Measurements from ENCODE around the gene ATG9A. TPM values are rescaled to one million over a fixed set of nuclear protein-coding genes. Genes with fewer than 3 reads are reported as not detected.

The ATG9A gene
- polyA plus RNA-seq, 3 donors, result 24.7 to 55.2 (median 26.3) TPM

GRCh38 chr2:219246559-219246958 is 17.1 kb upstream of the ATG9A start:
- H3K4me2 ChIP-seq (replicated peaks; ENCODE audit: extremely low read depth, low read length, poor library complexity, severe bottlenecking), result peak overlapping the region; percentile 83
- TF ChIP-seq CTCF (IDR thresholded peaks at IDR 0.05), result no peak
- H3K9me3 ChIP-seq (replicated peaks in 1 of 2; ENCODE audit: control insufficient read depth in 1 of 2, insufficient read depth in 1 of 2, low read length in 2 of 2), result no peaks in the 10 kb centered on the region

DNA sequence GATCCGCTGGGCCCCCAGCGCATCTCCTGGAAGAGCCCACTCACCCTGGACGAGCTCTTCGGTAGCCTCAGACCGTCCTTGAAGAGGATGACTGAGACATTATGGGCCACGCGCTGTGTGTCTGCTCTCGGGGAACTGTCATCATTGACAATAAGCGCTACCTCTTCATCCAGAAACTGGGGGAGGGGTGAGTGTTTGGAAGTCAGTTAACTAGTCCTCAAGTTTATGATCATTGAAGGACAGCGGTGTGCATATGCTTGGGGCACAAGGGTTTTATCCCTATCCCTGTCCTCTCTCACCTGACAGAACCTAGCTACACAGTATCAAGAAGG is 16.4 kb upstream of the ATG9A start:
- peak overlapping the region; percentile 83 to 90 for H3K4me3 Mint-ChIP-seq
- no peak for TF ChIP-seq CTCF (IDR thresholded peaks at IDR 0.05)
- Histone ChIP-seq H3K9me3 (replicated peaks in 1 of 2; ENCODE audit: control insufficient read depth in 1 of 2, insufficient read depth in 1 of 2, low read length in 2 of 2) (no peaks in the 10 kb centered on the region), H3K4me2 (replicated peaks; ENCODE audit: extremely low read depth, low read length, poor library complexity, severe bottlenecking) (peak overlapping the region; percentile 83), H3K27ac (ENCODE audit: low read depth in 1 of 2, low read length in 2 of 2) (peak overlapping the region; percentile 72 to 89), H2AFZ (ENCODE audit: insufficient read depth, low read depth, low read length, poor library complexity, severe bottlenecking) (peak overlapping the region; percentile 87), H4K20me1 (ENCODE audit: insufficient read depth, low read length) (peaks cover 12% of the 10 kb centered on the region), H3K9ac (ENCODE audit: insufficient read depth, low read length, poor library complexity, severe bottlenecking) (peak overlapping the region; percentile 79), H3K36me3 (replicated peaks in 1 of 2; ENCODE audit: control insufficient read depth in 1 of 2, insufficient read depth in 2 of 2, low read length in 2 of 2) (peaks cover 14 to 27% of the 10 kb centered on the region in 2 donors), H3K27me3 (ENCODE audit: control insufficient read depth in 2 of 2, insufficient read depth in 2 of 2, low read length in 2 of 2) (no peaks in the 10 kb centered on the region), H3K79me2 (ENCODE audit: insufficient read depth, low read length) (peaks cover 55% of the 10 kb centered on the region), H3K4me3 (replicated peaks in 1 of 3; ENCODE audit: low read depth in 2 of 3, low read length in 3 of 3) (peak overlapping the region; percentile 57 to 83 (median 66)), H3K4me1 (ENCODE audit: control insufficient read depth in 1 of 2, insufficient read depth in 2 of 2, low read length in 2 of 2) (peaks cover 74 to 76% of the 10 kb centered on the region in 2 donors)
- intact Hi-C loops (cut with micrococcal nuclease), result loop anchor here in 1 of 2 donors (1.0 kb wide), 1 partner anchor 68 kb away; the partner anchor contains the start of gene RETREG2
- peaks cover 0 to 4% (median 1%) of the 10 kb centered on the region in 3 donors for H3K27me3 Mint-ChIP-seq (ENCODE audit: low read depth in 3 of 3)
- 9% methylated on average over 5 of the region's 10 CpGs for WGBS (ENCODE audit: insufficient coverage)
- peak overlapping the region; percentile 92 to 97 (median 96) for H3K27ac Mint-ChIP-seq
- DNase-seq, result no peak
- peaks cover 73% of the 10 kb centered on the region for H3K4me1 Mint-ChIP-seq
- peaks cover 24 to 38% of the 10 kb centered on the region in 2 donors for H3K36me3 Mint-ChIP-seq
- no peaks in the 10 kb centered on the region for H3K9me3 Mint-ChIP-seq

More at GRCh38 chr2:219246559-219246958, 17.1 kb upstream of the ATG9A start:
- H3K27ac ChIP-seq (ENCODE audit: low read depth in 1 of 2, low read length in 2 of 2), result peak overlapping the region in 1 of 2 donors; percentile 90
- H3K4me3 ChIP-seq (replicated peaks in 1 of 3; ENCODE audit: low read depth in 2 of 3, low read length in 3 of 3), result peak overlapping the region in 1 of 3 experiments; percentile 83
- Mint-ChIP-seq H3K4me3 (peak overlapping the region in 1 of 2 donors; percentile 46), H3K4me1 (peaks cover 80% of the 10 kb centered on the region), H3K36me3 (peaks cover 29 to 45% of the 10 kb centered on the region in 2 donors), H3K27me3 (ENCODE audit: low read depth in 3 of 3) (peaks cover 0 to 4% (median 1%) of the 10 kb centered on the region in 3 donors), H3K9me3 (no peaks in the 10 kb centered on the region), H3K27ac (peak overlapping the region; percentile 49 to 92 (median 71))
- 100% methylated on average over 5 of the region's 10 CpGs for WGBS (ENCODE audit: insufficient coverage)
- no peak overlapping the region for H2AFZ ChIP-seq (ENCODE audit: insufficient read depth, low read depth, low read length, poor library complexity, severe bottlenecking)
- intact Hi-C loops (cut with micrococcal nuclease), result no loop called here
- no peaks in the 10 kb centered on the region for H3K27me3 ChIP-seq (ENCODE audit: control insufficient read depth in 2 of 2, insufficient read depth in 2 of 2, low read length in 2 of 2)
- H3K9ac ChIP-seq (ENCODE audit: insufficient read depth, low read length, poor library complexity, severe bottlenecking), result no peak overlapping the region
- no peak for DNase-seq
- H3K36me3 ChIP-seq (replicated peaks in 1 of 2; ENCODE audit: control insufficient read depth in 1 of 2, insufficient read depth in 2 of 2, low read length in 2 of 2), result peaks cover 19 to 34% of the 10 kb centered on the region in 2 donors
- H4K20me1 ChIP-seq (ENCODE audit: insufficient read depth, low read length), result peaks cover 19% of the 10 kb centered on the region
- peaks cover 62% of the 10 kb centered on the region for H3K79me2 ChIP-seq (ENCODE audit: insufficient read depth, low read length)
- peaks cover 81 to 83% of the 10 kb centered on the region in 2 donors for H3K4me1 ChIP-seq (ENCODE audit: control insufficient read depth in 1 of 2, insufficient read depth in 2 of 2, low read length in 2 of 2)
